H1 (cell line): ENCODE data around the gene NABP1. TPM values are rescaled to one million over a fixed set of nuclear protein-coding genes. Genes with fewer than 3 reads are reported as not detected.

Experiments
- CBX8 ChIP-seq: fragments of 300-800, 300-1000 bp; sonication (generic); IDR thresholded peaks from 2 replicates; pipeline ENCODE4 v1.7.1; 2016; ENCODE audit warnings: low read depth, low read length, borderline replicate concordance
- JUN ChIP-seq: IDR thresholded peaks from 2 replicates; pipeline ENCODE4 v1.6.1; 2011; ENCODE audit warnings: low read depth, mild to moderate bottlenecking, improper control_type of control experiment, low read length
- RAD21 ChIP-seq, 2 experiments: IDR thresholded peaks in 1 of 2; conservative IDR thresholded peaks in 1 of 2; 2 replicates each; pipeline ENCODE4 v1.6.1; 2011; ENCODE audit warnings: low read depth in 2 of 2, low read length in 2 of 2, improper control_type of control experiment in 1 of 2, inconsistent platforms in 1 of 2, mild to moderate bottlenecking in 1 of 2, moderate library complexity in 1 of 2
- TAF1 ChIP-seq: IDR thresholded peaks from 2 replicates; pipeline ENCODE4 v1.6.1; 2011; ENCODE audit warnings: mild to moderate bottlenecking, low read depth, low read length
- polyA plus RNA-seq, 7 experiments: library from polyadenylated mRNA; depleted of rRNA in 3 of 7; stranded (reverse) in 5 of 7; unstranded in 2 of 7; fragments of >200 nt in 5 of 7; fragments of 200-250 nt in 2 of 7; gene quantifications; 1 replicate in 5 of 7; 2 replicates in 1 of 7; 4 replicates in 1 of 7; pipeline versions ENCODE4 v1.2.1 to v1.2.3, GENCODE V29; 2011 to 2013; ENCODE audit warnings: missing spikeins in 2 of 7, mixed read lengths in 2 of 7
- total RNA-seq: library from RNA; stranded (reverse); fragmentation: NEBNext Ultra II Directional; extraction: Animal tissue kit (Norgen Biotek cat#: 25700); gene quantifications from 2 replicates; pipeline ENCODE4 v1.2.1, GENCODE V29; 2021

The NABP1 gene
- total and polyA plus RNA-seq, 2 of the 8 experiments (the other 6 are each of a cell fraction or from before 2014, with no cell fraction given): 0.63 to 4.8 TPM

DNA sequence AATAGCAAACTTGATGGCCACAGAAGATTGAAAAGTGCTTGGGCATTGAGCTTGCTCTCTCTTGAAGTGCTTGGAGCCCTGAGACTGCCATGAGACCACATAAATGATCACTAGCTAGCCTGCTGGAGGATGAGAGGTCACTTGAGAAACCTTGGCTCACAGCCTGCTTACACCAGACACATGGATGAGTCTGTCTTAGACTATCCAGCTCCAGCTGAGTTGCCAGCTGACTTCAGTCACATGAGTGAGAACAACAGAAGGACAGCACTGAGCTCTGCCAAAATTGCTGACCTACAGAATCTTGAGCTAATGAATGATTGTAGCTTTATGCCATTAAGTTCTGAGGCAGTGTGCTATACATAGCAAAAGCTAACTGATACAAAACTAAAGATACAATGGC, 18.1 kb downstream of the NABP1 start (continued):
- TF ChIP-seq CBX8 (no peak), RAD21 (IDR thresholded peaks at IDR 0.05 in 1 of 2, conservative IDR thresholded peaks at IDR 0.05 in 1 of 2; ENCODE audit: low read depth in 2 of 2, low read length in 2 of 2) (no peak), TAF1 (no peak), JUN (no peak)
- TF ChIP-seq, all 59 proteins: peak for 0
